Anterior cingulate cortex (tissue), 58 donors: ENCODE measurements around the gene TJP1.
"Not testable (repeated sequence)": the region's sequence is repeated elsewhere in the genome, so short reads cannot be mapped to it uniquely, and the experiment has no call there.

Experiments used
- DNase-seq, 58 donors: peaks; one replicate each; lab custom pipeline; 2025; lab: John Stamatoyannopoulos, UW

TJP1 gene

DNA sequence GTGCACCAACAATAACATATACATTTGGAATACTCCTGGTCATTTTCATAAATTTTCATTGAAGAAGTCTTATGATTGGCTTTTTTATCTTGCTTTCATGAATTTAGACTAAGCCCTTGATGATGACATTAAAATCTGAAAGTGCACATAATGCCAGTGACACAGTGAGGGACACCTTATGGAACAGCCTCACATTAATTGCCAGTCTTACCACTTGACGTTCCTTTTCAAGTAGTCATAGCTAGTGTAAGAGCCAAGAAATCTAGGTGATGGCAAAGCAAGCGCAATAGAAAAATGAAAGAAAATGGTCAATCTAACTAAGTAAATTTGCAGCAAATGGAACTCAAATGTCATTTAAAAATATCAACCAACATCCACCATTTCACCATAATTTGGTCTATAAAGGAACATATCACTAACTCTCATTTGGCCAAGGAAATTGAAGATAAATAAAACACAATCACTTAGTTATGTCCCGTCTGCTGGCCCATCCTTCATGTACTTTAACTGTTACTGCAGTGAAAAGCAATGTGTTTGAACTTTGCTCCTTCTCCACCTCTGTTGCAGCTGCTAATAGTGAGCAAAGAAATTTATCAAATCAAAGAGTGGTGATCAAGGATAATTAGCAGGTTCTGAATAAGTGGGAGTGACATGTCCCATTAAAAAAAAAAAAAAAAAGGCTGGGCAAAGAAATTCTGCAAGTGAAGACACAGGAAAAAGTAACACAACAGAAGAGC lies 110.0 kb downstream of the TJP1 start:
- DNase-seq, result no peak

- no peak for DNase-seq
Measured at GRCh38 chr15:29711531-29711930, 110.7 kb downstream of the TJP1 start.

DNA sequence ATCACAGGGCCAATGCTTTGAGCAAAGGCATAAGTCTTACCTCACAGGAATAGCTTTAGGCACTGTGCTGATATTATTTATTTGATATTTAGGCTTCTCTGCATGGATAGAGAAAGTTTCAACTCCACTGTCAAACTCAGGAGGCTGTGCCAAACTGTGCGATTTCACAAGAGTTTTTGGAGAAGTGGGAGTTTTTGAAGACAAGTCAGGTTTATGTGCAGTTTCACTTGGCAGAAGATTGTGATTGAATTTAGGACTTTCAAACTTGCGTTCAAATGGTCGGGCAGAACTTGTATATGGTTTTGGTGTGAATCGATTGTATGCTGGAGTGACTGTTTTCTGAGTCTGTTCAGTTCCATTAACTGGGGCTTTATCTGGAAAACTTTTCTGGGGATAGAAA lies 113.7 kb downstream of the TJP1 start:
- DNase-seq, result no peak

DNA sequence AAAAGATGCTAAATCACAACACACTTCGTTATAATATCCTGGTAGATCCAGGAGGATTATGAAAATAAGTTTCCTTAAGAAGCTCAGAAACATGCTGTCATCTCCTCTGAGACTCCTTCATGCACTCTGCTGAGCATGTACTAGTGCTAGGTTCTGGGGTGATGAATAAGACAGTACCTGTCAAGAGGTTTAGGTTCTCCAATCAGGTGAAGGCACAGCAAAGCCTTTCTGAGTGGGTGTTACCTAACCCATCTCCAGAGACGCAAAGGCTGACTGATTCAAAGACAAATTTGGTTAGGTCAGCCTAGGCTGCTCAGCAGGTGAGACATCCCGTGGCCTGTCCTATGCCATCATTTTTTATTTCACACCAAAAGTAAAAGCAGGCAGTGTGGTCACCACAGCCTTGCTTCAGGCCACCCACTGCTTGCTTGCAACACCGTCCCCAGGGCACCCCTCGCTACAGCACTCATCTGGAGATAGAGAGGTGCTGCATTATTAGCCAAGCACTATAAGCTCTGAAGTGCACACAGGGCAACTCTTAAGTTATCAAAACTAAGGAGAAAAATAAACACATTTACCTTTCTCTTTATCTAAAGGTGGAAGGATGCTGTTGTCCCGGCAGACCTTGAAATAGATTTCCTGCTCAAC lies 117.2 kb downstream of the TJP1 start:
- DNase-seq, result no peak

- DNase-seq, result no peak
Measured at GRCh38 chr15:29701151-29701550, 121.1 kb downstream of the TJP1 start.

- no peak for DNase-seq
Measured at GRCh38 chr15:29700296-29700695, 122.0 kb downstream of the TJP1 start.

- DNase-seq, result no peak
Measured at GRCh38 chr15:29699791-29700190, 122.5 kb downstream of the TJP1 start.

DNA sequence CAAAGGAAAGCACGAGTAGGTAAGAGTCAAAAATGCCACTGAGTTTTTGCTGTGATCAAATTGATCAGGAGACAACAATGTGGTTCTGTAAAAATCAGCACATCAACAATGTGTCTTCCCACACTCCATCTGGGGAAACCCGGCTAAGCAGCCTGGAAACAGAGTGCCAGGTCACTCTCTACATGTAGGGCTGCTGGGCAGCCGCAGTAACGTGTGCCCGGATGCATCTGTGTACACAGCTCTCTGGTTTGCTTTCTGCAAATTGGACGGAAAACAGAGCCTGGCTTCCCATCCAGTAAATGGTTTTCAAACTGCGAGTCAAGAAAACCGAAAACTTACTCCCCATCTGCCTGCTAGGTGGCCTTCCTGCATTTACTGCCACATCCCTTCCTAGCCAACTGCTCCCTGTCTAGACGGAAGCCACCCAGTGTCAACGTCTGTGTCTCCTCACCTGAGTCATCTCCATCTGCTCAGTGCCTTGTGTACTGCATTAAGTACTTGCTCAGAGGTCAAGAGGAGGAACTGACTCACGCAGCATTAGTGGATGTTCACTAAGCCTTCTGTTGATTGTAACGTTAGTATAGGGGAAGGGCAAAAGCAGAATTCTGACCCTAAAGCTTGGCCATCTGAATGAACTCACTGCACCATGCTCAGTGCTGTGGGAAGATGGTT lies 124.1 kb downstream of the TJP1 start:
- no peak for DNase-seq

- no peak for DNase-seq
Measured at GRCh38 chr15:29696950-29697738, 125.1 kb downstream of the TJP1 start.

GRCh38 chr15:29696506-29696905 lies 125.8 kb downstream of the TJP1 start:
- DNase-seq, result not testable (repeated sequence)

DNA sequence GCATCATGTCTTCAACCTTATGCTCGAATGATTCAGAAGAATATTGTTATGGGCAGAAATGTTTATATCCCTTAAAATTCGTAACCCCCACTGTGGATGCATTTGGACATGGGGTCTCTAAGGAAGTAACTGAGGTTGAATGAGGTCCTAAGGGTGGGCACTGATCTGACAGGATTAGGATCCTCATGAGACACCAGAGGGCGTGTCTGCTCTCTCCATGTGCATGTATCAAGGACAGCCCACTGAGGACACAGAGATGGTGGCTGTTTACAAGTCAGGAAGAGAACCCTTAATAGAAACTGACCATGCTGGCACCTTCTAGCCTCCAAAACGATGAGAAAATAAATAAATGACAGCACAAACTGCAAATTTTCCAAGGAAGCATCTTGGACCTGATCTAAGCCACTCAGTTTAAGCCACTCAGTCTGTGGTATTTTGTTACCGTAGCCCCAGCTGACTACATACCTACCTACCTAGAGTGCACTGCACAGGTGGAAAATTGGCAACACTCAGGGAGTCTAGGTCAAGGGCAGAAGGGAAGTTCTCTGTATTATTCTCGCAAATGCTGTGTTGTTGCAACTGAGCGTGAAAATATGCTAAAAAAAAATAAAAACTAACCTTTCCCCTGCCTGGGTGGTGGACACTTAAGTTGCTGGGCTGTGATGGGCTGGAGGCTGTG lies 126.6 kb downstream of the TJP1 start:
- no peak for DNase-seq

GRCh38 chr15:29693225-29693624 lies 129.0 kb downstream of the TJP1 start:
- no peak for DNase-seq

GRCh38 chr15:29692527-29692926 lies 129.7 kb downstream of the TJP1 start:
- DNase-seq, result no peak

- DNase-seq, result no peak
Measured at GRCh38 chr15:29690765-29691475, 131.3 kb downstream of the TJP1 start.

DNA sequence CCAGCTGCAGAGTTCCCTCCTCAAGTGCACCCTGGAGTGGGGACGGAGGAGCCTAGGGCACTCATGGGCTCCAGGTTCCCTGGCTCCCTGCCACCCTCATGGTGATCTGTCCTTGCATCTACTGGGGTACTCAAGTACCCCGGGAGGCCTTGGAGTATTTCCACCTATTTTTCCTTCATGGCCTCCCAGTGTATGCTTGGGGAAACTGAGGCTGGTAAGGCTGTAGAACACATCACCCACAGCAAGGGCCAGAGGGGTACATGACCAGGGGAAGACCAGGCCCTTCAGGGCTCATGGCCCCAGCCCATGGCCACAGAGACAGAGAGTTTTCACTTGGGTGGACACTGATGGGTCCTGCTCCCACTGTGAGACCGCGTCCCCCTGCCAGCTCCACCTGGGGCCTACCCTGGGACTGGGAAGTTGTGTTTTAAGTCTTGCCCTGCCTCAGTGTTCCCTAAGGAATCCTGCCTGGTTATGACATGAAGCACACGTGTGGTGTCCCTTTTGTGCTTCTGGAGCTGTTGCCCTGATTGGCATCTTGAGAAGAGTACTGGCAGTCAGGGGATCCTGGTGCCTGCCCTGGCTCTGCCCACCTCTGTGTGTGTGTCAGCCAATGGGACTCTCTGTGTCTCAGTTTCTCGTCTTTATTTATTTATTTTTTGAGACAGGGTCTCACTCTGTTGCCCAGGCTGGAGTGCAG lies 132.8 kb downstream of the TJP1 start:
- DNase-seq, result no peak

GRCh38 chr15:29688506-29689286 lies 133.6 kb downstream of the TJP1 start:
- peak in 2 of 58 donors; percentile 23 to 41 for DNase-seq

GRCh38 chr15:29687939-29688505 lies 134.2 kb downstream of the TJP1 start:
- no peak for DNase-seq
